ENCODE data around the gene ADD3. TPM values are rescaled to one million over a fixed set of nuclear protein-coding genes. Genes with fewer than 3 reads are reported as not detected.

ADD3 gene
- total RNA-seq: 10 to 100 TPM; 31.3 to 31.4 TPM

GRCh38 chr10:110007701-110008517, at the start of gene ADD3:
TSS of gene ADD3 (plus strand) at chr10:110007984. CDS start at chr10:110100654, 92,670 bp downstream.
- ChIA-PET CTCF (interaction anchor here (0.9 to 1.0 kb wide), 3 partner anchors 10 to 200 kb away, joined by 3 read pairs; no protein-coding TSS in a partner anchor), POLR2A (interaction anchor here (0.5 to 1.8 kb wide), 4 partner anchors 38 to 516 kb away, joined by 3 to 9 read pairs (median 4); no protein-coding TSS in a partner anchor)

DNA sequence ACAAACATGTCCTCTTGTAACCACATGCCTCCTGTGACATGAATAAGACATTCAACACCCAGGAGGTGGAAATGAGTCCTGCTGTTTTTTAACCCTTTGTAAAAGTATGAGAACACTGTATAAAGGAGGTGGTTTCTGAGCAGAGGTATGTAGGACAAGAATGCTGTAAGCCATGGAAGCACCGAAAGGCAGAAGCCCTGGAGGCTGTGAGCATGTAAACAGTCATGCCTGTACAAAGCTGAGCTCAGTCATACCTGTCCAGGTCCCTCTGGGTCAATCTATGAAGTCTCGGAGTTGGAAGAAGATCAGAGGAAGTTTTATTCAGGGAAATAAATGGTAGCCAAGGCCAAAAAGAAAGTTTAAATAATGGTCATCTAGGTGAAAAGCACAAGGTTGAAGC, 49.7 kb upstream of the ADD3 start:
- ChIA-PET POLR2A (no interaction called here), CTCF (interaction anchor here (0.9 kb wide), 1 partner anchor 31 kb away, joined by 3 read pairs; no protein-coding TSS in a partner anchor)

DNA sequence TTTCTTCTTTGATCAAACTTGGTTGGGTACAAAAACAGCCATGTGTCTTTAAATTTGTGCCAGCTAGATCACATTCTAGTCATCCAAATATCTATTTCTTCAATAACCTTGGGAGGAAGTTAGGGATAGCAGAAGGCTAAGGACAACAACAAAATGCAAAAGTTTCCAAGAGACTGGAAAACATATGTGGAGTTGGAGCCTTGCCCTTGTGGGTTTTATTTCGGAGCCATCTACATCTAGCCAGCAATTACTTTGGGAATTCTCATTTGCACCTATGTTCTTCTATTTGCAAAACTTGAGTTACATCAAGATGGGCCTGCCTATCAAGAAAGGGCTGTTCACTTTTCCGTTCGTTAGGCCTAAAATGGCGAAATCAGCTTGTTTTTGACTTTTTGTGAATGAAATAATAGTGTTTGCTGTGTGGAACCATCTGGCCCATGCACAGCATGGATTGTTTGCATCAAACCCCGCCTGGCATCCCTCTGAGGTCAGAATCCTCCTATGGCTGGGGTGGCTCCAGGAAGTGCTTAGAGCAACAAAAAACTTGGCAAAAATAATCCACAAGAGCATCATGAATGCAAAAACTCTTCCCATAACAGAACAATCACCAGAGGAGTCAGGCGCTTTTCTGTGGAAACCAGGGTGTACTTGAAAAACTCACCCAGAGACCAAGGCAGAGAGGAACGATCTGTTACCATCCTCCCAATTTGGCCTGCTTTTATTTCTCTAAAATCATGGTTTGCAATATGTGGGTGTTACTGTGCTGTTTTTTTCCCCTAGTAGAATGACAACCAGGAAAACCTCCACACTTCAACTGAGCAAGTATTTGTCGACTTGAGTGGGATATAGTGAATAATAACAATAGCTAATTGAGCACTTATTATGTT, 48.3 kb upstream of the ADD3 start:
- ChIA-PET POLR2A (no interaction called here), CTCF (no interaction called here)

- CTCF ChIA-PET: no interaction called here
- POLR2A ChIA-PET: no interaction called here
Measured at GRCh38 chr10:109960682-109961081, 47.1 kb upstream of the ADD3 start.

DNA sequence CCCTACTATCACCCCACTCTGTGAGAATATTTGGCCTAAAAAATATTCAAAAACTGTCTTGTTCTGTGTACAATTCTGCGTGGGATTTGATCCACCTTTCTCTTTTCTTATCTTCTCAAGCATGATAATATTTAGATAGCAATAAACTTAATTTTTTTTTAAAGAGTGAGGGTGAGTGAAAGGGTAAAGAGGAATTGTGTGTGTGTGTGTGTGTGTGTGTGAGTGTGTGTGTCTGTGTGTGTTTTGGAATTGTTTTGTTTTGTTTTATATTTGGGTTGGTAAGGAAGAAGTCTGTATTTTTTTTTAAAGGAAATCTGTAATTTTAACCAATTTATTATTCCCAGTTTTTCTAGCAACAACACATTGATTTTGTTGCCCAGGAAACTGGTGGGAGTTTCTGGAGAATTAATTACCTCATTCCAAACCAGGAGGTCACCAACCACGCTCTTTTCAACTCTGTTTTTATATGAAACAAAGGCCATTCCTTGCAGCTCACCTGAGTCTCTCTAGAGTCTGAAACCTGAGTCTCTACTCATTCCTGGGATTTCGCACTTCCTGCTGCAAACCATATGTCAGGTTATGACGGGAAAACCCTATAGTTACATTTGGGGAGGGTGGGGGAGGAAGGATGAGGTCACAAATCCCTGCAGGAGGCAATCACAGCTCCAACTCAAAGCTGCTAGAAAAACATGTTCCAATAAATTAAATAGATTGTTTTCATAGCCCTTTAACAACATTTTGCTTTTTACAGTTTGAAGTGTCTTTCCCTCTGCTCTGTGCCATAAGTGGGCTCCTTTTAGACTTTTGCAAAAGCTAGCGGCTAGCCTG, 46.4 kb upstream of the ADD3 start:
- POLR2A ChIA-PET: no interaction called here
- CTCF ChIA-PET: no interaction called here

DNA sequence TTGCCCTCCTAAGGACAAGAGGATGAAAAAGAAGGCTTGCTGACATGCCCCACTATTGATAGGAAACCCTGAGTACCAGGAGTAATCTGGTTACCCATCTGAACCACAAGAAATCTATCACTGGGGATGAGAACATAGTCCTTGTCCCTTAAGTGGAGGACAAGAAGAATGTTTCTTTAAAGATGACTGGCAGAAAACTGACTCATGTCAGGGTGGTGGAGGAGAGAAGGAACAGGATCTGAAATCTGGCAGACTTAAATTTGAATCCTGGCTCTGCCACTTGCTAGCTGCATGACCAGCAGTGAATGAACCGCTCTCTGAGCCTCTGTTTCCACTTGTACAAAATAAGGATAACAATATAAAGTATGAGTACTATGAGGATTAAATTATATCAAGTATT, 45.5 kb upstream of the ADD3 start:
- CTCF ChIA-PET: no interaction called here
- POLR2A ChIA-PET: no interaction called here

GRCh38 chr10:109963439-109963838, 44.3 kb upstream of the ADD3 start:
- ChIA-PET POLR2A (no interaction called here), CTCF (interaction anchor here (0.6 kb wide), 1 partner anchor 10 kb away, joined by 5 read pairs; no protein-coding TSS in a partner anchor)

DNA sequence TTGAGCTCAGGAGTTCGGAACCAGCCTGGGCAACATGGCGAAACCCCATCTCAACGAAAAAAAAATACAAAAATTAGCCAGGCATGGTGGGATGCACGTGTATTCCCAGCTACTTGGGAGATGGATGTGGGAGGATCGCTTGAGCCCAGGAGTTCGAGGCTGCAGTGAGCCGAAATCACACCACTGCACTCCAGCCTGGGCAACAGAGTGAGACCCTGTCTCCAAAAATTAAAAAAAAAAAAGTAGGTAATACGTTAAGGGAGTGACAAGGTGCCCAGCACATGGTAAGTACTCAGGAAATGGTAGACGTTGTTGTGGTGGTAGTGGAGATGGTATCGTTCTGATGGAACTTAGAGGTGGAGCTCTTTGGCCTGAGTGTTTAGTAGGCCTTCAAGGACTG, 43.5 kb upstream of the ADD3 start:
- CTCF ChIA-PET: interaction anchor here (0.7 kb wide), 1 partner anchor 10 kb away, joined by 3 read pairs; no protein-coding TSS in a partner anchor
- POLR2A ChIA-PET: no interaction called here

DNA sequence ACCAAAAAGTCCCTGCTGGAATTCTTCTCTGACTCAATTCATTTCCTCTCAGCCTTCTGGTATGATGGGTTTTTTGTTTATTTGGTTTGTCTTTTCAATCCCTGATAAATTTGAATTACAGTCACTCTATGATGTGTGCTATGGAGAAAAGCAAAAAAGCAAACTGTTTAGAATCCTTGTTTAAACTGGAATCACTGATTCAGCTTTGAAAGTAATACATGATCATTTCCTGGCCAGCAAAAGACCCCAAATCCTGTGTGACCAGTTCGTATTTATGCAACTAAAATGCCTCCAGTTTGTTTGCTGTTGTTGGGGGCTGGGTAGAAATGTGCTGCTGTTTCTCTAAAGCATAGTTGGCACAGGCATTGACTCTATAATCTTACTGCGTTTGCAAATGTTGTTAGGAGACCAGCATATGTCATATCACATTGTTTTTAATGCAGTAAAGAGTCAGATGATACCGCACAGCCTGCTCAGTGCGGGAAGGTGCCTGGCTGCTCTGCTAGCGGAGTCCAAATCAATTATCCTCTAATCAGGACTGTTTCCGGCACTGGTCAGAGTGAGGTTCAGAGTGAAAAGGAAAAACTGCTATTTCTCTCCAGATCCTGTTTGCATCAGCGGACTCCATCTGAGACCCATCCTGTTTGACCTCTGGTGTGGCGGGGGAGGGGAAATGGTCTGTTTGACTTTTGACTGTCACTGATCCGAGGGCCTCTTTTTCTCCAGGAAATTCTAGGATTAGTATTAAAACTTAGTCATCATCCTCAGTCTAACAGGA, 40.6 kb upstream of the ADD3 start:
- CTCF ChIA-PET: no interaction called here

DNA sequence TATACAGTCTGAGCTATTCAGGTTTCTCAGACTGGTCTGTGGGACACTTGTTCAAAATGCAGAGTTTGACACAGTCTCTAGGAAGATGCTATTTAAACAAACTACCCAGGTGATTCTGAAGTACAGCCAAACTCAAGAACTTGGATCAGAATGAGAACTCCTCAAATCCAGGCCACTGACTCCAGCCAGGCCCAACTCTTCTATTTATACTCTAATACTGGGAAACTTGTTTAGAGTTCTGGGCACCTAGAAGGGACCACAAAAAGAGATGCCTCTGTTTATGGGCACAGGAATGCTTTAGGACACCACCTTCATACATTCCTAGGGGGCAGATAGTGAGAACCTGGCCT, 40.1 kb upstream of the ADD3 start:
- ChIA-PET POLR2A (no interaction called here), CTCF (no interaction called here)

More for the DNA sequence above, 40.6 kb upstream of the ADD3 start:
- POLR2A ChIA-PET: no interaction called here

- CTCF ChIA-PET: interaction anchor here (0.7 kb wide), 1 partner anchor 45 kb away, joined by 4 read pairs; no protein-coding TSS in a partner anchor
- POLR2A ChIA-PET: no interaction called here
Measured at GRCh38 chr10:109968953-109969759, 38.6 kb upstream of the ADD3 start.

DNA sequence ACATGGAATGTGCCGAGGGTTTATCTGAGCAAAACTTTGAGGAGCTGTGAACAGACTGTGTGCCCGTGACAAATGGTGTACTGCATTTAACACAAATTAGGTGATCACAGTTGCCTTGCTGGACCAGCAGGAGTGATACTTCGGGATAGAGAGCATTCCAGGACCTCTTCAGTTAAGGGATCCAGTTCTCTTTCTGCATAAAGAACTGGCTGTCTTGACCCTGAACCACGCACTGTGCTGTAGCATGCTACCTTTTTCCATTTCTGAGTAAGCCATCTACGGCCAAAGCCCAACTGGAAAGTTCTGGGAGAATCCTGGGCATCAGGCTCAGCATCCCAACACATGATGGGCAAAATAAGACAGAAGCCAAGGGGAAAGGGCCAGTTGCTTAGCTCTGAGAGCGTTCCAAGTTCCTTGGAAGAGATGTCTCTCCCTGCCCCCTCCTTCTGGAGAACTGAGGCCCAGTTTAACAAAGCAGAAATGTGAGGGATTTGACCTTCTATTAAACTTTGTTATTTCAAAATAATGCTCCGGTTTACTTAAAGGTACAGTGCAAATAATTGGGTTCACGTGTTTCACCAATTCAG, 37.9 kb upstream of the ADD3 start:
- CTCF ChIA-PET: no interaction called here
- POLR2A ChIA-PET: no interaction called here

- CTCF ChIA-PET: no interaction called here
Measured at GRCh38 chr10:109971634-109972033, 36.1 kb upstream of the ADD3 start.

GRCh38 chr10:109972372-109973001, 35.3 kb upstream of the ADD3 start:
- ChIA-PET CTCF (no interaction called here), POLR2A (no interaction called here)

More at GRCh38 chr10:109971634-109972033, 36.1 kb upstream of the ADD3 start:
- POLR2A ChIA-PET: no interaction called here

GRCh38 chr10:109973326-109973829, 34.4 kb upstream of the ADD3 start:
- CTCF ChIA-PET: interaction anchor here (0.7 kb wide), 1 partner anchor 126 kb away, joined by 3 read pairs; no protein-coding TSS in a partner anchor
- POLR2A ChIA-PET: interaction anchor here (0.6 kb wide), 1 partner anchor 28 kb away, joined by 3 read pairs; no protein-coding TSS in a partner anchor

- CTCF ChIA-PET: interaction anchor here (0.6 to 1.0 kb wide), 2 partner anchors 15 to 90 kb away, joined by 3 to 5 read pairs; no protein-coding TSS in a partner anchor
- POLR2A ChIA-PET: no interaction called here
Measured at GRCh38 chr10:109974504-109975191, 33.1 kb upstream of the ADD3 start.
